ENCODE measurements around the gene TMEM145. TPM values are rescaled to one million over a fixed set of nuclear protein-coding genes. Genes with fewer than 3 reads are reported as not detected.

The TMEM145 gene
- total and polyA plus RNA-seq, 9 of the 15 experiments (the other 6 are each of a cell fraction or from before 2014, with no cell fraction given): 0.80 to 5.5 (median 1.9) TPM; not detected in 3

- TF ChIP-seq ZNF511 (CRISPR knock-in tag; IDR thresholded peaks at IDR 0.05): peak; percentile 37; the same call in 1 of the 2 replicates
- no peak for TF ChIP-seq MGA (IDR thresholded peaks at IDR 0.05)
- TF ChIP-seq HCFC1 (IDR thresholded peaks at IDR 0.05; ENCODE audit: low read depth, low read length): 0 out of 2 replicates have a peak, but pooled peaks have one; percentile 19
- TF ChIP-seq ILF3 (IDR thresholded peaks at IDR 0.05; ENCODE audit: borderline replicate concordance): no peak
- no peak for TF ChIP-seq ZKSCAN1 (IDR thresholded peaks at IDR 0.05; ENCODE audit: low read depth, low read length)
- TF ChIP-seq PCBP1 (IDR thresholded peaks at IDR 0.05; ENCODE audit: low read depth, low read length, poor library complexity, severe bottlenecking): peak; percentile 97
- TF ChIP-seq SOX6 (IDR thresholded peaks at IDR 0.05): no peak
- TF ChIP-seq ATF3 (IDR thresholded peaks at IDR 0.05): no peak
- TF ChIP-seq ATF3 (CRISPR knock-in tag; conservative IDR thresholded peaks at IDR 0.05): no peak
- TF ChIP-seq ZC3H8 (IDR thresholded peaks at IDR 0.05): no peak
- TF ChIP-seq POU5F1 (IDR thresholded peaks at IDR 0.05; ENCODE audit: borderline replicate concordance, low read depth, low read length, partially characterized antibody): no peak
- no peak for TF ChIP-seq SRSF3 (IDR thresholded peaks at IDR 0.05; ENCODE audit: insufficient read depth, low read length)
- no peak for TF ChIP-seq HMBOX1 (IDR thresholded peaks at IDR 0.05)
These were observed 33.0 kb upstream of the TMEM145 start (continued) for GRCh38 chr19:42279902-42280814.

Data from K562 (cell line).